GM18951 (cell line): ENCODE results near the gene MPDU1.

Source experiments
- POLR2A ChIP-seq: IDR thresholded peaks from 4 replicates; pipeline ENCODE4 v1.6.1; 2011; ENCODE audit warnings: mild to moderate bottlenecking; ENCODE audit not compliant: insufficient read length, insufficient read depth; ENCODE audit errors: extremely low read depth
- in situ Hi-C: fragments of 300-500 bp; cut with MboI; formaldehyde crosslinking; loops from one replicate; pipeline ENCODE4 v1.12.0; 2022; ENCODE audit warnings: low sequenced_read_pairs, mixed read lengths, inconsistent platforms; ENCODE audit not compliant: unreplicated experiment

The MPDU1 gene

DNA sequence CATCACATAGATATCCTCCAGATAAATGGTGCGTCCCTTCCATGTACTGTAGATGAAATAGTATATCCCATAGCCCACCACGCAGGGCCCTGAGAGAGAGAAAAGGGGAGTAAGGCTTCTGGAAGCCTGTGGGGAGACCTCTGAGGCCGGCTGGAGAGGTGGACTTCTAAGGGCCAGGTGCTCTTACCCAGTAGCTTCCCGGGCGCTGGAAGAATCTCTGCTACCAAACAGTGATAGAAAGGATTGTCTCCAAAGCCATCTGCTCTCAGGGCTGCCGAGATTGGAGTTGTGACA, 43.3 kb downstream of the MPDU1 start:
- no peak for TF ChIP-seq POLR2A
- in situ Hi-C loops = no loop called here

DNA sequence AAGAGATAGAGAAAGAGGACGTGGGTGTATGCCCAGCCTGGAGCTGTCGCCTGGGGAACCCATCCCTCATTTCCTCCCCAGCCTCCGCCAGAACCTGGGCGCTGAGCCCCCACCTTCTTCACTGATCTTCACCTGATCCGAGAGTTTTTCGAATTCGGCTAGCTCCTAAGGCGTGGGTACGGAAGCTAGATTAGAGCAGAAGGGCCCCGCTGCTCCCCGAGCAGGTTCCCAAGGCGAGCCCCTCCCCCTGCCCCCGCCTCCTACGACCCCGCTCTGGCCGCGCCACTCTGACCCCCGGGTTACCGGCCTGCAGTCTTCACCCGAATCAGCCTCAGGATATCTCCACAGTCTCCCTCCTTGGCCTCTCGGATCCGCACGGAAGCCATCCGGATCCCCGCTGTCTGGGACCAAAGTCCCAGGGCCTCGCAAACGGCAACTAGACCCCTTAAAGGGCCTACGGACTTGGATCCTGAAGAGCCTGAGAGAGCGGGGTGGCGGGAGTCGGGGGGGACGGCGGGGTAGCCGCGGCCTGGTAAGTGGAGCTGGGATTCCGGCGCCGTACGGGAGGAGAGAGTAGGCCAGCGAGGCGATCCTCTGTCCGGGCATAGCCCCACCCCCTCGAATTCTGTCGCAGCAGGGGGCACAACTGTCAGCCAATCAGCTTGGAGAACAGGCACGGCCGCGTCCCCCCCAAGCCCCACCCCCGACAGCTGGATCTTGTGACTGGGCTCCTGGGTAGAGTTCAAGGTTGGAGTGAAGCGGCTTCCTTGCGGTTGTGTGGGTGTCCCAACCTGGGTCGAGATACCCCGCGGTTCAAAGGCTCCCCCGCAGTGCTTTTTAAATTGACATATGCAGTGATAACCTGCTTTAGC, 43.8 kb downstream of the MPDU1 start, which contains the start of gene SAT2:
SAT2 (minus strand) TSS at position 572 of the 872 bp plus-strand sequence; CDS start at position 386, 186 bp downstream.
- in situ Hi-C loops = no loop called here

DNA sequence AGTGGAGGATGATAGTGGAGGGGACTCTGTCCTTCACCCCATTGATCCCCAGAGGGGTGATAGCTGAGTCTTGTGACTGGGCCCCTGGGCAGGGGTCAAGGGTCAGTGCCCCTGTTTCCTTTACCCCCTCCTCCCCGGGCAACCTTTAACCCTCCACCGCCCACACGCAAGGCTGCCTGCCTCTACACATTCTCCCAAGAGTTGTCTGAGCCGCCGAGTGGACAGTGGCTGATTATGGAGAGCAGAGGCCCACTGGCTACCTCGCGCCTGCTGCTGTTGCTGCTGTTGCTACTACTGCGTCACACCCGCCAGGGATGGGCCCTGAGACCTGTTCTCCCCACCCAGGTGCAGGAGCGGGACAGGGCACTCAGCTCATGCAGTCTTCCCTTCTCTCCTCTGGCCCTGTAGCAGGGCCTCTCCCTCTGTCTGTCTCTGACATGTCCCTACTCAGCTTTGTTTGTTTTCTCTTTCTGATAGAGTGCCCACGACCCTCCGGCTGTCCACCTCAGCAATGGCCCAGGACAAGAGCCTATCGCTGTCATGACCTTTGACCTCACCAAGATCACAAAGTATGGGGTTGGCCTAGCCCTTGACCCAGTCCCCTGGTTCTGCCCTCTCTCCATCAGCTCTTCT, 46.4 kb downstream of the MPDU1 start, which contains the start of gene SHBG:
SHBG (plus strand) TSS at position 197 of the 633 bp plus-strand sequence; CDS start at position 235, 38 bp downstream.
- in situ Hi-C loops = no loop called here

More for the DNA sequence above, 43.8 kb downstream of the MPDU1 start, which contains the start of gene SAT2:
- peak; percentile 74 for TF ChIP-seq POLR2A

DNA sequence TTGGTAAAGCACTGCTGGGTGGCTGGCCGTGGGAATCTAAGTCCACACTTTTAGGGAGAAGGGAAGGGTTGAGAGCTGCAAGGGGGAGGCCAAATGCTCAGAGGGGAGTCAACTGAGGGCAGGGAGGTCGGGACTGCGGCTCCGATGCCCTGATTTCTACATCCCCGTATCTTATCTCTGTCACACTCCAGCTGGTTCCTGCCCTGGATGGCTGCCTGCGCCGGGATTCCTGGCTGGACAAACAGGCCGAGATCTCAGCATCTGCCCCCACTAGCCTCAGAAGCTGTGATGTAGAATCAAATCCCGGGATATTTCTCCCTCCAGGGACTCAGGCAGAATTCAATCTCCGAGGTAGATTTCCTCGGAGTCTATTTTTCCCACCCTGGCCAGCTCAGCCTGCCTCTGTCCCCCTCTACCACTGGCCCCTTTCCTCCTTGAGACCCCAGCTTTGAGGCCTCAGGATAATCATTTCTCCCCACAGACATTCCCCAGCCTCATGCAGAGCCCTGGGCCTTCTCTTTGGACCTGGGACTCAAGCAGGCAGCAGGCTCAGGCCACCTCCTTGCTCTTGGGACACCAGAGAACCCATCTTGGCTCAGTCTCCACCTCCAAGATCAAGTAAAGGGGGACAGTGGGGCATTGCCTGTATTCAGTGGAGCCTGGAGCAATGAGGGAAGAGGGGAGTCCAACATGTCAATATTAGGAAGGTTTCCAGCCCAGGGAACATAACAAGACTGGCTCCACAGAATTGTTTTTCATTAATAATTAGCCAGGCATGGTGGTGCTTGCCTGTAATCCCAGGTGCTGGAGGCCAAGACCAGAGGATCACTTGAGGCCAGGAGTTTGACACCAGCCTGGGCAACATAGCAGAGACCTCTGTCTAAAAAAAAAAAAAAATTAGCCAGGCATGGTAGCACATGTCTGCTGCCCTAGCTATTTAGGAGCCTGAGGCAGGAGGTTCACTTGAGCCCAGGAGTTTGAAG, 48.0 kb downstream of the MPDU1 start:
- TF ChIP-seq POLR2A = no peak
- in situ Hi-C loops = no loop called here

More for the DNA sequence above, 46.4 kb downstream of the MPDU1 start, which contains the start of gene SHBG:
- TF ChIP-seq POLR2A = no peak

DNA sequence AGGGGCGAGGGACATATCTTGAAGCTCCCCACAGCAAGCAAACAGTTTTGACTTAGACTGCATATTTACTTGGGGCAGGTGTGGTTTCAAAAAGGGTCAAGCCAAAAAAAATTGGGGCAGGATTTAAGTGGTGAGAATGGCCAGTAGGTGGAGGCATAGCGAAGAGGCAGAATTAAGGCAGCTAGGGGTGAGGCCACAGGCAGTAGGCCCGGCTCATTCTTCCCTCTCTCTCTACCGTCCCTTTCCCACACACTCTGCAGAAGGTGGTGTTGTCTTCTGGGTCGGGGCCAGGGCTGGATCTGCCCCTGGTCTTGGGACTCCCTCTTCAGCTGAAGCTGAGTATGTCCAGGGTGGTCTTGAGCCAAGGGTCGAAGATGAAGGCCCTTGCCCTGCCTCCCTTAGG, 48.8 kb downstream of the MPDU1 start:
- in situ Hi-C loops = no loop called here
- no peak for TF ChIP-seq POLR2A

DNA sequence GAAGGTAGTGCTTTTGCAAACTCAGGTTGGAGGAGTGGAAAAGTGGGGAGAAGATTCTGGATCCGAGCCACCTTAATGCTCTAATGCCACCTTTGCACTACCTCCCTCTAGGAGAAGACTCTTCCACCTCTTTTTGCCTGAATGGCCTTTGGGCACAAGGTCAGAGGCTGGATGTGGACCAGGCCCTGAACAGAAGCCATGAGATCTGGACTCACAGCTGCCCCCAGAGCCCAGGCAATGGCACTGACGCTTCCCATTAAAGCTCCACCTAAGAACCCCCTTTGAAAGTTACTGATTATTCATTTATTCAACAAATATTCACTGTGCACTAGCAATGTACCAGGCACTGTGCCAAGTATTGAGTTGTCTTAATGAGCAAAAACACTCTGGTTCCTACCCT, 49.4 kb downstream of the MPDU1 start:
- no peak for TF ChIP-seq POLR2A
- in situ Hi-C loops = no loop called here

DNA sequence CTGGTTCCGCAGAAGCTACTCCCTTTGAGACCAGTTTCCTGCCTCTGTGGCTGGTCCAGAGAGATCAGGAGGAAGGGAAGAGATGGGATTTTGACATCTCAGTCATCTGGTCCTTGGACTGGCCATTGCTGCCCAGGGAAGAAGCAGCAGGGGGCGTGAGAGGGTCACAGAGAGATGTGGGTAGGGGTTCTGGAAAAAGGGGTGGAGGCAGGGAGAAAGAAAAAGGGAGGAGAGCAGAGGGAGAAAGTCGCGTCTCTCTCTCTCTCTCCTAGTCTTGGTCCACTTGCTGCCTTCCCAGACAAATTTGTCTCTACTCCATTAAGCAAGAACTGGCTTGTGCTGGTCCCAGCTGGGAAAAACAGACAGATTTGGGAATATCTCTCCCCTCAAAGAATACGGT, 50.7 kb downstream of the MPDU1 start:
- TF ChIP-seq POLR2A = no peak
- in situ Hi-C loops = no loop called here

DNA sequence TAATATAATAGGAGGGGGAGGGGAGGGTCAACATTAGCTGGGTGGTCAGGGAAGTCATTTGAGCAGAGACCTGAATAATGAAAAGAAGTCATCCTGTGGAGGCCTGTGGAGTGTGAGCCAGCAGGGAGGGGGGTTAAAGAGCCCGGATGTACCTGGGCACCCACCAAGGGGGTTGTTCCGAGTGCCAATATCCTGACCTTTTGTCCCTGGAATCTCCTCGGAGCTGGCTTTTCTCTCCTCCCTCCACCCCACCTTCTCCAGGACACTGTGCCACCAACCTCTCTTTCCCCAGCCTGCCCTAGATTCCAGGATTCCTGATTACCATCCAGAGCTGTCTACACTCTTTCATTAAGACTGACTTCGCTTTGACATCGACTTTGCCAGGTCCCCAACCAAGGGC, 52.5 kb downstream of the MPDU1 start:
- in situ Hi-C loops = no loop called here
- no peak for TF ChIP-seq POLR2A
